ENCODE measurements around the gene MCC. TPM values are rescaled to one million over a fixed set of nuclear protein-coding genes. Genes with fewer than 3 reads are reported as not detected.

MCC gene
- total RNA-seq, 1 experiment from 2014 or later = 7.1 TPM

DNA sequence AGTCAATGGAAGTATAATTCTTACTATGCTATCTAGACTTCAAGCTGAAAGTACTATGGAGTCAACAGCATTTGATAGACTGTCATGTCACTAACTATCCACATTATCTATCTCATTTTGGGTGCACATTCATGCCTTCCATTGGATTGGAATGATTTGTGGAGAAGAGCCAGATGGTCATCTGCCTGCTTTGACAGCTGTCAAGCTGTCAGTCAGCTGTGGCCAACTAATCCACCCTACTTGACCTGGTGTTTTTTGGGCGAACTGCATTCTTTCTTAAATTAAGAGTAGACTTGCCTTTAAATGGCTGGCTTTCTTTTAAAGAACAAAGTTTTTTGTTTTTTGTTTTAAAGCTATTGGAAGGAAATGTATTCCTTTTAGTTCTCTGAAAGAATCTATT, 360.2 kb downstream of the MCC start:
- ChIA-PET POLR2A (ENCODE audit: unreplicated experiment) (no interaction called here), CTCF (no interaction called here)
- Histone ChIP-seq H3K9me2 (replicated peaks; ENCODE audit: low read length) (peaks cover 3% of the 10 kb centered on the region; the same call in 1 of the 2 replicates), H3K27me3 (ENCODE audit: low read length) (no peaks in the 10 kb centered on the region), H3K9me3 (ENCODE audit: low read length) (no peaks in the 10 kb centered on the region), H3K4me2 (ENCODE audit: low read length) (no peak overlapping the region), H3K4me3 (ENCODE audit: low read length) (no peak overlapping the region), H3K27ac (ENCODE audit: low read length) (no peak overlapping the region), H3K9ac (ENCODE audit: low read length) (no peak overlapping the region), H3F3A (ENCODE audit: low read length, unreplicated experiment) (no peaks in the 10 kb centered on the region), H3K4me1 (ENCODE audit: insufficient read depth, low read length) (no peaks in the 10 kb centered on the region), H3K79me2 (ENCODE audit: low read length) (no peaks in the 10 kb centered on the region), H2AFZ (ENCODE audit: low read length) (no peak overlapping the region), H3K36me3 (ENCODE audit: low read depth, low read length) (no peaks in the 10 kb centered on the region), H4K20me1 (ENCODE audit: low read length) (no peaks in the 10 kb centered on the region)
- intact Hi-C loops (cut with micrococcal nuclease) = no loop called here
- no TSS peak for BruUV-seq (replicated peaks)
- TF ChIP-seq EZH2 (IDR thresholded peaks at IDR 0.05; ENCODE audit: low read length, unreplicated experiment) (no peak), EZH2phosphoT487 (IDR thresholded peaks at IDR 0.05; ENCODE audit: borderline replicate concordance, low read length) (no peak)
- TF ChIP-seq, protein P1, sequence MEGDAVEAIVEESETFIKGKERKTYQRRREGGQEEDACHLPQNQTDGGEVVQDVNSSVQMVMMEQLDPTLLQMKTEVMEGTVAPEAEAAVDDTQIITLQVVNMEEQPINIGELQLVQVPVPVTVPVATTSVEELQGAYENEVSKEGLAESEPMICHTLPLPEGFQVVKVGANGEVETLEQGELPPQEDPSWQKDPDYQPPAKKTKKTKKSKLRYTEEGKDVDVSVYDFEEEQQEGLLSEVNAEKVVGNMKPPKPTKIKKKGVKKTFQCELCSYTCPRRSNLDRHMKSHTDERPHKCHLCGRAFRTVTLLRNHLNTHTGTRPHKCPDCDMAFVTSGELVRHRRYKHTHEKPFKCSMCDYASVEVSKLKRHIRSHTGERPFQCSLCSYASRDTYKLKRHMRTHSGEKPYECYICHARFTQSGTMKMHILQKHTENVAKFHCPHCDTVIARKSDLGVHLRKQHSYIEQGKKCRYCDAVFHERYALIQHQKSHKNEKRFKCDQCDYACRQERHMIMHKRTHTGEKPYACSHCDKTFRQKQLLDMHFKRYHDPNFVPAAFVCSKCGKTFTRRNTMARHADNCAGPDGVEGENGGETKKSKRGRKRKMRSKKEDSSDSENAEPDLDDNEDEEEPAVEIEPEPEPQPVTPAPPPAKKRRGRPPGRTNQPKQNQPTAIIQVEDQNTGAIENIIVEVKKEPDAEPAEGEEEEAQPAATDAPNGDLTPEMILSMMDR (conservative IDR thresholded peaks at IDR 0.05; ENCODE audit: low read depth, low read length) = no peak
- ATAC-seq (no peak), DNase-seq (no peak)

DNA sequence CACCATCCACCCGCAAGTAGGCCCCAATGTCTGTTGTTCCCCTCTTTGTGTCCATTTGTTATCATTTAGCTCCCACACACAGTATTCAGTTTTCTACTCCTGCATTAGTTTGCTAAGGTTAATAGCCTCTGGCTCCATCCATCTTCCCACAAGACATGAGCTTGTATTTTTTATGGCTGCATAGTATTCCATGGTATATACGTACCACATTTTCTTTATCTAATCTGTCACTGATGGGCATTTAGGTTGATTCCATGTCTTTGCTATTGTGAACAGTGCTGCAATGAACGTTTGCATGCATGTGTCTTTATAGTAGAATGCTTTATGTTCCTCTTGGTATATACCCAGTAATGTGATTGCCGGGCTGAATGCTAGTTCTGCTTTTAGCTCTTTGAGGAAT, 361.2 kb downstream of the MCC start:
- no peaks in the 10 kb centered on the region for H3K27me3 ChIP-seq (ENCODE audit: low read length)
- no peak overlapping the region for H2AFZ ChIP-seq (ENCODE audit: low read length)
- no TSS peak for BruUV-seq (replicated peaks)
- no peaks in the 10 kb centered on the region for H3F3A ChIP-seq (ENCODE audit: low read length, unreplicated experiment)
- POLR2A ChIA-PET (ENCODE audit: unreplicated experiment) = no interaction called here
- DNase-seq (no peak), ATAC-seq (no peak)
- no peaks in the 10 kb centered on the region for H4K20me1 ChIP-seq (ENCODE audit: low read length)
- no peaks in the 10 kb centered on the region for H3K9me3 ChIP-seq (ENCODE audit: low read length)
- H3K4me3 ChIP-seq (ENCODE audit: low read length) = no peak overlapping the region
- H3K4me1 ChIP-seq (ENCODE audit: insufficient read depth, low read length) = peaks cover 7% of the 10 kb centered on the region; the same call in 1 of the 2 replicates
- no peaks in the 10 kb centered on the region for H3K36me3 ChIP-seq (ENCODE audit: low read depth, low read length)
- H3K4me2 ChIP-seq (ENCODE audit: low read length) = no peak overlapping the region
- no peaks in the 10 kb centered on the region for H3K79me2 ChIP-seq (ENCODE audit: low read length)
- H3K9me2 ChIP-seq (replicated peaks; ENCODE audit: low read length) = no peaks in the 10 kb centered on the region
- CTCF ChIA-PET = no interaction called here
- TF ChIP-seq EZH2 (IDR thresholded peaks at IDR 0.05; ENCODE audit: low read length, unreplicated experiment) (no peak), EZH2phosphoT487 (IDR thresholded peaks at IDR 0.05; ENCODE audit: borderline replicate concordance, low read length) (no peak)
- TF ChIP-seq, protein P1 (conservative IDR thresholded peaks at IDR 0.05; ENCODE audit: low read depth, low read length) = no peak
- intact Hi-C loops (cut with micrococcal nuclease) = no loop called here
- no peak overlapping the region for H3K27ac ChIP-seq (ENCODE audit: low read length)
- no peak overlapping the region for H3K9ac ChIP-seq (ENCODE audit: low read length)

DNA sequence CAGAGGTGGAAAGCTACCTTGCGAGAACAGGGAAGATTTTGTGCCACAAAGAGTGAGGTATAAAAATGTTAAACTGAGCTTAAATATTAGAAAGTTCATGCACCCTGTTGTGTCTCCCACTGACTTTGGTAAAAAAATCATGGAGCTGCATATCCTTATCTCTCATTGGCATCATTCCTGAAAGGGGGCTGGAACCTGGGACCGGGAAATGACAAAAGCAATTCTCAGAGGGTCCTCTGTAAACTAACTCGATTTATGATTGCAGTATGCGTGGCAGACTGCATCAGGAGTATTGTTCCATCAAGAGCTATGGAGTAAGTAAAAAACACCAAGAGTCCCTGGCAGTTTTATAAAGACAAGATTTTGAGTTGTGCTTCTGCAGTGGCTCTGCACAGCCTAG, 362.9 kb downstream of the MCC start:
- Histone ChIP-seq H3K27me3 (ENCODE audit: low read length) (no peaks in the 10 kb centered on the region), H3K4me2 (ENCODE audit: low read length) (no peak overlapping the region), H3K9ac (ENCODE audit: low read length) (no peak overlapping the region), H3K4me3 (ENCODE audit: low read length) (no peak overlapping the region), H3K36me3 (ENCODE audit: low read depth, low read length) (no peaks in the 10 kb centered on the region), H4K20me1 (ENCODE audit: low read length) (no peaks in the 10 kb centered on the region), H3K9me2 (replicated peaks; ENCODE audit: low read length) (no peaks in the 10 kb centered on the region), H3K9me3 (ENCODE audit: low read length) (no peaks in the 10 kb centered on the region), H3K4me1 (ENCODE audit: insufficient read depth, low read length) (peaks cover 15% of the 10 kb centered on the region), H3K27ac (ENCODE audit: low read length) (no peak overlapping the region), H3F3A (ENCODE audit: low read length, unreplicated experiment) (no peaks in the 10 kb centered on the region), H2AFZ (ENCODE audit: low read length) (no peak overlapping the region), H3K79me2 (ENCODE audit: low read length) (no peaks in the 10 kb centered on the region)
- BruUV-seq (replicated peaks) = no TSS peak
- ChIA-PET CTCF (no interaction called here), POLR2A (ENCODE audit: unreplicated experiment) (no interaction called here)
- TF ChIP-seq EZH2 (IDR thresholded peaks at IDR 0.05; ENCODE audit: low read length, unreplicated experiment) = no peak
- no peak for TF ChIP-seq EZH2phosphoT487 (IDR thresholded peaks at IDR 0.05; ENCODE audit: borderline replicate concordance, low read length)
- TF ChIP-seq, protein P1 (conservative IDR thresholded peaks at IDR 0.05; ENCODE audit: low read depth, low read length) = no peak
- intact Hi-C loops (cut with micrococcal nuclease) = no loop called here
- DNase-seq (no peak), ATAC-seq (no peak)

Data from PC-3 (cell line).